Measurements from ENCODE around the gene SPTLC2.
"Not testable (repeated sequence)": the region's sequence is repeated elsewhere in the genome, so short reads cannot be mapped to it uniquely, and the experiment has no call there.

Gene SPTLC2

GRCh38 chr14:77544571-77544970 lies 71.9 kb downstream of the SPTLC2 start:
- DNase-seq = no peak

GRCh38 chr14:77543637-77544334 lies 72.7 kb downstream of the SPTLC2 start:
- DNase-seq = no peak

- no peak for DNase-seq
Measured at GRCh38 chr14:77543240-77543551, 73.2 kb downstream of the SPTLC2 start.

- no peak for DNase-seq
Measured at GRCh38 chr14:77542421-77543239, 73.8 kb downstream of the SPTLC2 start.

- no peak for DNase-seq
Measured at GRCh38 chr14:77541905-77542304, 74.5 kb downstream of the SPTLC2 start.

- not testable (repeated sequence) for DNase-seq
Measured at GRCh38 chr14:77536951-77537350, 79.5 kb downstream of the SPTLC2 start.

GRCh38 chr14:77531071-77531470 lies 85.4 kb downstream of the SPTLC2 start:
- DNase-seq = no peak

- no peak for DNase-seq
Measured at GRCh38 chr14:77529963-77530362, 86.5 kb downstream of the SPTLC2 start.

GRCh38 chr14:77529213-77529612 lies 87.2 kb downstream of the SPTLC2 start:
- DNase-seq = no peak

- not testable (repeated sequence) for DNase-seq
Measured at GRCh38 chr14:77528701-77529100, 87.7 kb downstream of the SPTLC2 start.

- DNase-seq = no peak
Measured at GRCh38 chr14:77526266-77526665, 90.2 kb downstream of the SPTLC2 start.

GRCh38 chr14:77524536-77524935 lies 91.9 kb downstream of the SPTLC2 start:
- no peak for DNase-seq

GRCh38 chr14:77523109-77523508 lies 93.3 kb downstream of the SPTLC2 start:
- no peak for DNase-seq

GRCh38 chr14:77520555-77520954 lies 95.9 kb downstream of the SPTLC2 start:
- DNase-seq = no peak

- no peak for DNase-seq
Measured at GRCh38 chr14:77516126-77516525, 100.3 kb downstream of the SPTLC2 start.

GRCh38 chr14:77511486-77512162 lies 104.8 kb downstream of the SPTLC2 start:
- DNase-seq = no peak

GRCh38 chr14:77509366-77509765 lies 107.1 kb downstream of the SPTLC2 start:
- no peak for DNase-seq

- no peak for DNase-seq
Measured at GRCh38 chr14:77508876-77509275, 107.6 kb downstream of the SPTLC2 start.

GRCh38 chr14:77508249-77508648 lies 108.2 kb downstream of the SPTLC2 start:
- DNase-seq = no peak

- no peak for DNase-seq
Measured at GRCh38 chr14:77507762-77508161, 108.7 kb downstream of the SPTLC2 start.

- DNase-seq = no peak
Measured at GRCh38 chr14:77505031-77505430, 111.4 kb downstream of the SPTLC2 start.

- no peak for DNase-seq
Measured at GRCh38 chr14:77503138-77503537, 113.3 kb downstream of the SPTLC2 start.

GRCh38 chr14:77502109-77502782 lies 114.2 kb downstream of the SPTLC2 start:
- no peak for DNase-seq

Measured in DMS53 (cell line).